LNCAP (cell line): ENCODE measurements around the gene MCM5.

Experiments used
- CTCF ChIP-seq: fragments of 450-650 bp; IDR thresholded peaks from 2 replicates; pipeline ENCODE4 v1.5.1; 2017; ENCODE audit warnings: mild to moderate bottlenecking

MCM5 gene

GRCh38 chr22:35392357-35392756 lies 7.6 kb upstream of the MCM5 start:
- no peak for TF ChIP-seq CTCF

DNA sequence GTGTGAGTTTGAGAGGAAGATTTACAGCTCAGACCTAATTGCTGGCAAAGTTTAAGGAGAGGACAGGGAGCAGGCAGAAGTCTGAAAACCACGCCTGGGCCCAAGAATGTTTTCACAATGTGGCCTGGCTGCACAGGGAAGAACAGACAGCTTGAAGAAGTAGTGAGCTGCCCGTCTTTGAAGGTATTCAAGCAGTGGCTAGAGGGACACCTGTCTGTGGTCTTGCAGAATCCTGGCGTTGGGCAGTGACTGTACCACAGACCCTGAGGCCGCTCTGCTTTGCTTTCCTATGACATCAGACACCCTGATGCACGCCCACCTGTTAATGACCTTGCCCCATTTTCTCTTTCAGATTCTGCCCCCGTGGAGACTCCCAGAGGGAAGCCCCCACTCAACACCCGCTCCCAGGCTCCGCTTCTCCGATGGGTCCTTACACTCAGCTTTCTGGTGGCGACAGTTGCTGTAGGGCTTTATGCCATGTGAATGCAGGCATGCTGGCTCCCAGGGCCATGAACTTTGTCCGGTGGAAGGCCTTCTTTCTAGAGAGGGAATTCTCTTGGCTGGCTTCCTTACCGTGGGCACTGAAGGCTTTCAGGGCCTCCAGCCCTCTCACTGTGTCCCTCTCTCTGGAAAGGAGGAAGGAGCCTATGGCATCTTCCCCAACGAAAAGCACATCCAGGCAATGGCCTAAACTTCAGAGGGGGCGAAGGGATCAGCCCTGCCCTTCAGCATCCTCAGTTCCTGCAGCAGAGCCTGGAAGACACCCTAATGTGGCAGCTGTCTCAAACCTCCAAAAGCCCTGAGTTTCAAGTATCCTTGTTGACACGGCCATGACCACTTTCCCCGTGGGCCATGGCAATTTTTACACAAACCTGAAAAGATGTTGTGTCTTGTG lies 6.6 kb upstream of the MCM5 start:
- no peak for TF ChIP-seq CTCF

DNA sequence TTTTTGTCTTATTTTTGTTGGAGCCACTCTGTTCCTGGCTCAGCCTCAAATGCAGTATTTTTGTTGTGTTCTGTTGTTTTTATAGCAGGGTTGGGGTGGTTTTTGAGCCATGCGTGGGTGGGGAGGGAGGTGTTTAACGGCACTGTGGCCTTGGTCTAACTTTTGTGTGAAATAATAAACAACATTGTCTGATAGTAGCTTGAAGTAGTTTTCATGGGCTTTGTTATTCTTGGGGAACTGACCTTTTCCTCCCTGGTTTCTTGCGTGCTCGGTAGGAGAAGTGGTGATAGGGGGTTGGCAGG lies 6.0 kb upstream of the MCM5 start:
- no peak for TF ChIP-seq CTCF

DNA sequence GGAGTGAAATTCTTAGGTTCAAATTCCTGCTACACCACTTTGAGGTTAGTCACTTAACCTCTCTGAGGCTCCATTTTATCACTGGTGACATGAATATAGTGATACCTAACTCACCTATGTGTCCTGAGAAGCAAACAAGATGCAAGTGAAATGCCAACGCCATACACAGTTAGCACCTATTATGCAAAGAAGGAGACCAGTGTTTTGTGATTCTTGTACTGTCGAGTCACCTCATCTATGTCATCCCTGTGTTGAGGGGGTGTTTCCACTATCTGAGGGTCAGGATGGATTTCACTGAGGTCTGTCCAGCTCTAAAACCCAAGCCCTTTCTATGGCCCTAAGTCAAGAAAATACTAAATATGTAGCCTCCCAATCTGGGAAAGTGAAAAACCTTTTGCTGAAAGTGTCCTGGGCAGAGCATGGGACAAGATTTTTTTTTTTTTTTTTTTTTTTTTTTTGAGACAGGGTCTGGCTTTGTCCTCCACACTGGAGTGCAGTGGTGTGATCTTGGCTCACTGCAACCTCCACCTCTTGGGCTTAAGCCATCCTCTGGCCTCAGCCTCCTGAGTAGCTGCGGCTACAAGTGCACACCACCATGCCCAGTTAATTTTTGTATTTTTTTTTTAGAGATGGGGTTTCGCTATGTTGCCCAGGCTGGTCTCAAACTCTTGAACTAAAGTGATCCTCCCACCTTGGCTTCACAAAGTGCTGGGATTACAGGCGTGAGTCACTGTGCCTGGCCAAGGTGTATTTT lies 5.0 kb upstream of the MCM5 start:
- no peak for TF ChIP-seq CTCF

GRCh38 chr22:35397095-35397904 lies 2.6 kb upstream of the MCM5 start:
- no peak for TF ChIP-seq CTCF

- no peak for TF ChIP-seq CTCF
Observed at GRCh38 chr22:35398591-35398973, 1.4 kb upstream of the MCM5 start.

DNA sequence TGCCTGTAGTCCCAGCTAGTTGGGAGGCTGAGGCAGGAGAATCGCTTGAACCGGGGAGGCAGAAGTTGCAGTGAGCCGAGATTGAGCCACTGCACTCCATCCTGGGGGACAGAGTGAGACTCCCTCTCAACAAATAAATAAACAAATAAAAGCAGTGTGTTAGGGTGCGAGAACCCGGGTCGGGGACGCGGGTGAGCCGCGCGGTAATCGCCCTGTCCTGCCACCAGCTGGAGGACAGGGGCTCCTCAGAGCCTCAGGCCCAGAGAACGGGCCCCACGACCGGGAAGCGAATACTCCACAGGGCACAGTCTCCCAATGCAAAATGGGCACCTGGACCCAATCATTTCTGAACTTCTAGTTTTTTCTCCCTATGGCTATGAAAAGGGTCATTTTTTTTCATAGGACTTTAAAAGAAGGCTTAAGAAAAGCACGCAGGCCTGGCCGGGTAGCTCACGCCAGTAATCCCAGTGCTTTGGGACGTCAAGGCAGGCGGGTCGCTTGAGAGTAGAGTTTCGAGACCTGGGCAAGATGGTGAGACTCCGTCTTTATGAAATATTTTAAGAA lies 744 bp upstream of the MCM5 start:
- TF ChIP-seq CTCF = no peak
